ENCODE measurements around the gene CARHSP1. TPM values are rescaled to one million over a fixed set of nuclear protein-coding genes. Genes with fewer than 3 reads are reported as not detected.

The CARHSP1 gene
- total RNA-seq, 1 experiment from 2014 or later, result 104 TPM

DNA sequence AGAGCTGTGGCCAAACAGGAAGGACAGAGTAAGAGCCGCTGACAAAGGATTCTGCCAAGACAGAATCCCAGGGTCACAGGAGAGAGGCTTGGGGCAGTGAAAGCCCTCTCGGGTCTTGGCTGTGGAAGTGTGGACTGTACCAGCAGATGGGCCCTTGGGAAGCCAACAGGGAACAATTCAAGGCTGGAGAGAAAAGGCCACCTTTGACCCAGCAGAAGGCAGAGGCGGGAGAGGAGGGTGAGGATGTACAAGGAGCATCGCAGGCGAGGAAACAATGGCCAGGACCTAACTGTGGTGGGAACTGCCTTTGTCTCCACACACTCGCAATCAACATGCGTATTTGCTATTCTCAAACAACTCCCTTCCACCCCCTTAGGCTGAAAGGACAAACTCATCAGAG, 15.7 kb downstream of the CARHSP1 start:
- CTCF ChIA-PET, result no interaction called here
- Mint-ChIP-seq H3K27ac (ENCODE audit: unreplicated experiment) (peak overlapping the region; percentile 65), H3K4me1 (ENCODE audit: low read depth, unreplicated experiment) (peaks cover 9% of the 10 kb centered on the region), H3K9me3 (ENCODE audit: low read depth, unreplicated experiment) (no peaks in the 10 kb centered on the region), H3K27me3 (ENCODE audit: unreplicated experiment) (no peaks in the 10 kb centered on the region), H3K4me3 (ENCODE audit: low read depth, unreplicated experiment) (no peak overlapping the region), H3K36me3 (ENCODE audit: insufficient read depth, unreplicated experiment) (peaks cover 87% of the 10 kb centered on the region)
- no peak for DNase-seq
- TF ChIP-seq, protein P1, sequence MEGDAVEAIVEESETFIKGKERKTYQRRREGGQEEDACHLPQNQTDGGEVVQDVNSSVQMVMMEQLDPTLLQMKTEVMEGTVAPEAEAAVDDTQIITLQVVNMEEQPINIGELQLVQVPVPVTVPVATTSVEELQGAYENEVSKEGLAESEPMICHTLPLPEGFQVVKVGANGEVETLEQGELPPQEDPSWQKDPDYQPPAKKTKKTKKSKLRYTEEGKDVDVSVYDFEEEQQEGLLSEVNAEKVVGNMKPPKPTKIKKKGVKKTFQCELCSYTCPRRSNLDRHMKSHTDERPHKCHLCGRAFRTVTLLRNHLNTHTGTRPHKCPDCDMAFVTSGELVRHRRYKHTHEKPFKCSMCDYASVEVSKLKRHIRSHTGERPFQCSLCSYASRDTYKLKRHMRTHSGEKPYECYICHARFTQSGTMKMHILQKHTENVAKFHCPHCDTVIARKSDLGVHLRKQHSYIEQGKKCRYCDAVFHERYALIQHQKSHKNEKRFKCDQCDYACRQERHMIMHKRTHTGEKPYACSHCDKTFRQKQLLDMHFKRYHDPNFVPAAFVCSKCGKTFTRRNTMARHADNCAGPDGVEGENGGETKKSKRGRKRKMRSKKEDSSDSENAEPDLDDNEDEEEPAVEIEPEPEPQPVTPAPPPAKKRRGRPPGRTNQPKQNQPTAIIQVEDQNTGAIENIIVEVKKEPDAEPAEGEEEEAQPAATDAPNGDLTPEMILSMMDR (IDR thresholded peaks at IDR 0.05; ENCODE audit: unreplicated experiment), result no peak
- no TSS peak for BruUV-seq (replicated peaks)
- intact Hi-C loops (cut with micrococcal nuclease; ENCODE audit: unreplicated experiment), result no loop called here

DNA sequence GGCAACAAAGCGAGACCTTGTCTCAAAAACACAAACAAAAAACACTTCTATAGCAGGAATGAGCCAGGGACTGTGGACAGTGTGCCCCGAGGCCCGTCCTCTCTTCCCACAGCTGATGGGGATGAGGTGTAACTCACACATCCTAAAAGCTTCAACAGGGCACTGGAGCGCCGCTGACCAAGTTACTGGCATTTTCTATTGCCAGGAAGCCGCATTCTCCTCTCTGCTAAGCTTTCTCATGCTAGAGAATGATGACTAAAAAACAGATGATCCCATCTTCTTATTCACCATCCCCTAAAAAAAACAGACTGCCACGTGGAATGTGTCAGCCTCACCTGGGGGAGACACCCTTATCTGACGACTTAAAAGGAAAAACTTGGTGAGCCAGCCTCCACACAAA, 16.3 kb downstream of the CARHSP1 start:
- Mint-ChIP-seq H3K36me3 (ENCODE audit: insufficient read depth, unreplicated experiment) (peaks cover 86% of the 10 kb centered on the region), H3K4me3 (ENCODE audit: low read depth, unreplicated experiment) (no peak overlapping the region), H3K27ac (ENCODE audit: unreplicated experiment) (peak overlapping the region; percentile 65), H3K27me3 (ENCODE audit: unreplicated experiment) (no peaks in the 10 kb centered on the region), H3K9me3 (ENCODE audit: low read depth, unreplicated experiment) (no peaks in the 10 kb centered on the region), H3K4me1 (ENCODE audit: low read depth, unreplicated experiment) (peaks cover 9% of the 10 kb centered on the region)
- intact Hi-C loops (cut with micrococcal nuclease; ENCODE audit: unreplicated experiment), result no loop called here
- CTCF ChIA-PET, result no interaction called here
- DNase-seq, result no peak
- no TSS peak for BruUV-seq (replicated peaks)
- TF ChIP-seq, protein P1 (IDR thresholded peaks at IDR 0.05; ENCODE audit: unreplicated experiment), result no peak

DNA sequence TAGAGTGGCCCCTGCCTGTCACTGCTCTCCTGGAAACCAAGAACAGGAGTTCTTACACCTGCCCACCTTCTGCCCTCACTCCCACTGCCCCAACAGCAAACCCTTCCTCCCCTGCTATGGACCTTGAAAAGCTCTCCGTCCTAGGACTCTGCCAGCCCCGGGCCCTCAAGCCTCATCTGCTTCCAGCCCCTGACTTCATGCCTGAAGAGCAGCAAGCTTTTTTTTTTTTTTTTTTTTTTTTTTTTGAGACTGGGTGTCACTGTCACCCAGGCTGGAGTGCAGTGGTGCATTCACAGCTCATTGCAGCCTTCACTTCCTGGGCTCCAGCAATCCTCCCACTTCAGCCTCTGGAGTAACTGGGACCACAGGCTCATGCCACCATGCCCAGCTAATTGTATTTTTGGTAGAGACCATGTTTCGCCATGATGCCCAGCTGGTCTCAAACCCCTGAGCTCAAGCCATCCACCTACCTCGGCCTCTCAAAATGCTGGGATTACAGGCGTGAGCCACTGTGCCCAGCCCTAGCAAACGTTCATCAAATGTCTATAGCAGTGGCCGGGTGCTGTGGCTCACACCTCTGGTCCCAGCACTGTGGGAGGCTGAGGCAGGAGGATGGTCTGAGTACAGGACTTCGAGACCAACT, 16.9 kb downstream of the CARHSP1 start:
- Mint-ChIP-seq H3K27ac (ENCODE audit: unreplicated experiment) (peak overlapping the region; percentile 47), H3K36me3 (ENCODE audit: insufficient read depth, unreplicated experiment) (peaks cover 86% of the 10 kb centered on the region)

DNA sequence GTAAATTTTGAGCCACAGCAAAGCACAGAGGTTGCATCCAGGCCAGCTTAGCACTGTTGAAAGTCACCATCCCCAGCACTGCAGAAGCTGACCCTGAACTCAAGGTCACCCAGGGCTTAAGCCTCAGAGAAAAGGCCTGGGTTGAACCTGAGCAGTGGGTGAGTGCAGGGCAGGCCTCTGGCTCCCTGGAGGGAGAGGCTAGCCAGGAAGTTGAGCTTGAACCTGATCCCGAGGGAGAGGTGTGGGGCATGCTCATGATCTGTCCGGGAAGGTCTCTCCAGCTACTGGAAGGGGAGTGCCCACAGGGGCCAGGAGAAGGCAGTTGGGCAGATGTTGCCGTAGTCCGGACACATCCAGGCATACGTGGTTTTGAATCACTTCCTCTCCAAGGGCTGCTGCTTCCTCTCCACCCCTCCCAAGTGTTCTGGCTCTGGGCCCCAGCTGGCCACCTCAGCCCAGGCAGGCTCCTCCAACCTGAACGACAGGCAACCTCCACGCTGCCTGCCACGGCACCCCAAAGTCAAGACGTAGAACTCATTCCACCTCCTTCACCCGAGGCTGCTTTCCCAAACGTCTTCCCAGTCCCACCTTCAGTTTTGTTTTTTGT, 18.4 kb downstream of the CARHSP1 start:
- BruUV-seq (replicated peaks), result no TSS peak
- CTCF ChIA-PET, result interaction anchor here (0.6 to 0.8 kb wide), 2 partner anchors 159 to 289 kb away, joined by 3 read pairs; no protein-coding TSS in a partner anchor
- intact Hi-C loops (cut with micrococcal nuclease; ENCODE audit: unreplicated experiment), result no loop called here

More for the DNA sequence above, 16.9 kb downstream of the CARHSP1 start:
- DNase-seq, result no peak
- Mint-ChIP-seq H3K9me3 (ENCODE audit: low read depth, unreplicated experiment) (no peaks in the 10 kb centered on the region), H3K4me1 (ENCODE audit: low read depth, unreplicated experiment) (peaks cover 9% of the 10 kb centered on the region), H3K27me3 (ENCODE audit: unreplicated experiment) (no peaks in the 10 kb centered on the region), H3K4me3 (ENCODE audit: low read depth, unreplicated experiment) (no peak overlapping the region)
- intact Hi-C loops (cut with micrococcal nuclease; ENCODE audit: unreplicated experiment), result no loop called here
- CTCF ChIA-PET, result no interaction called here
- BruUV-seq (replicated peaks), result no TSS peak
- TF ChIP-seq, protein P1 (IDR thresholded peaks at IDR 0.05; ENCODE audit: unreplicated experiment), result no peak

More for the DNA sequence above, 18.4 kb downstream of the CARHSP1 start:
- TF ChIP-seq, protein P1 (IDR thresholded peaks at IDR 0.05; ENCODE audit: unreplicated experiment), result no peak
- Mint-ChIP-seq H3K4me1 (ENCODE audit: low read depth, unreplicated experiment) (peaks cover 9% of the 10 kb centered on the region), H3K4me3 (ENCODE audit: low read depth, unreplicated experiment) (no peak overlapping the region), H3K9me3 (ENCODE audit: low read depth, unreplicated experiment) (no peaks in the 10 kb centered on the region), H3K27ac (ENCODE audit: unreplicated experiment) (peak overlapping the region; percentile 38), H3K27me3 (ENCODE audit: unreplicated experiment) (no peaks in the 10 kb centered on the region), H3K36me3 (ENCODE audit: insufficient read depth, unreplicated experiment) (peaks cover 76% of the 10 kb centered on the region)
- DNase-seq, result no peak
